ENCODE results near the gene MYPOP. TPM values are rescaled to one million over a fixed set of nuclear protein-coding genes. Genes with fewer than 3 reads are reported as not detected.
A peak's percentile ranks its signal among the peaks of the same experiment; 100 is the strongest.

Gene MYPOP
- total RNA-seq, 1 experiment from 2014 or later = 9.0 TPM

DNA sequence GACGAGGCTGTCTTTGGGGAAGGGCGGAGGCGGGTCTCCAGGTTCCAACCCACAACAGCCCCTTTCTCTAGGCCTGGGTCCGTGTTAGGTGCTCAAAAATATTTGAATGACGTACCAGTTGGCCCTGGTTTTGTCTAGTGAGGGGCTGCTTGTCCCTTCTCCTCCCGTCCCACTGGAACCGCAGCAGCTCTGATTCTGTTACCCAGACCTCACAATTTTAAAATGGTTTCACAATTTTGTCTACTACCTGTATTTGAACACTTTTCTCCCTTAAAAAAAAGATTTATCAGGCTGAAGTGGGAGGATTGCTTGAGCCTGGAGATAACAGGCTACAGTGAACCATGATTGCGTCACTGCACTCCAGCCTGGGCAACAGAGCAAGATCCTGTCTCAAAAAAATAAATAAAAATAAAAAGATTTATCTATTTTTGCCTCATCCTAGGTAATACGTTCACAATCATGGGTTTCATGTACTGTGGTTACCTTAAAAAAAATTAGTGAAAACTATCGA, 15.2 kb downstream of the MYPOP start:
- no peak overlapping the region for H3K56ac ChIP-seq (ENCODE audit: insufficient read length, low read depth, low read length)
- H4K91ac ChIP-seq (ENCODE audit: insufficient read length, low read depth, low read length) = no peak overlapping the region
- peaks cover 4 to 7% (median 5%) of the 10 kb centered on the region in 3 experiments; a peak in 4 of 7 replicates for H3K36me3 Mint-ChIP-seq (ENCODE audit: insufficient read depth in 1 of 3, low read depth in 3 of 3)
- H2BK15ac ChIP-seq (ENCODE audit: low read depth, low read length) = no peak overlapping the region
- H3K27ac Mint-ChIP-seq = peak overlapping the region; percentile 98 to 99 (median 98)
- no peak overlapping the region for H3K27ac ChIP-seq (ENCODE audit: insufficient read length, low read depth, low read length)
- H3K9me3 ChIP-seq (ENCODE audit: control insufficient read depth, low read depth, low read length) = no peaks in the 10 kb centered on the region
- peak overlapping the region; percentile 77 for H3K9ac ChIP-seq (ENCODE audit: extremely low read depth, insufficient read length, low read length)
- H2AK5ac ChIP-seq (ENCODE audit: insufficient read length, low read length) = no peak overlapping the region
- H3K79me2 ChIP-seq (ENCODE audit: insufficient read depth, low read length) = no peaks in the 10 kb centered on the region
- WGBS (ENCODE audit: extremely low coverage, insufficient read length, low lambda C conversion rate) = no CpG with 5 or more reads among the region's 10 CpGs
- H3K79me1 ChIP-seq (ENCODE audit: insufficient read depth, low read depth, low read length, poor library complexity, severe bottlenecking) = no peaks in the 10 kb centered on the region
- H3K27me3 Mint-ChIP-seq (ENCODE audit: low read depth) = peaks cover 2% of the 10 kb centered on the region; the same call in 1 of the 2 replicates
- H3K23ac ChIP-seq (ENCODE audit: insufficient read length, low read depth, low read length) = no peak overlapping the region
- H3K4me1 Mint-ChIP-seq = peaks cover 12 to 23% of the 10 kb centered on the region in 2 experiments; a peak in 3 of 4 replicates
- no peak overlapping the region for H4K8ac ChIP-seq (replicated peaks; ENCODE audit: insufficient read length, low read depth, low read length)
- no peak for DNase-seq
- no peak overlapping the region for H2BK12ac ChIP-seq (ENCODE audit: insufficient read length, low read depth, low read length)
- no peak overlapping the region for H2BK5ac ChIP-seq (ENCODE audit: insufficient read length, low read length)
- H3K14ac ChIP-seq (ENCODE audit: insufficient read depth, low read length) = peak overlapping the region; percentile 82; the same call in 1 of the 2 replicates
- H4K20me1 ChIP-seq (ENCODE audit: control insufficient read depth, insufficient read depth, insufficient read length) = no peaks in the 10 kb centered on the region
- H3K4ac ChIP-seq (ENCODE audit: low read depth, low read length) = no peak overlapping the region
- TF ChIP-seq, protein P1, sequence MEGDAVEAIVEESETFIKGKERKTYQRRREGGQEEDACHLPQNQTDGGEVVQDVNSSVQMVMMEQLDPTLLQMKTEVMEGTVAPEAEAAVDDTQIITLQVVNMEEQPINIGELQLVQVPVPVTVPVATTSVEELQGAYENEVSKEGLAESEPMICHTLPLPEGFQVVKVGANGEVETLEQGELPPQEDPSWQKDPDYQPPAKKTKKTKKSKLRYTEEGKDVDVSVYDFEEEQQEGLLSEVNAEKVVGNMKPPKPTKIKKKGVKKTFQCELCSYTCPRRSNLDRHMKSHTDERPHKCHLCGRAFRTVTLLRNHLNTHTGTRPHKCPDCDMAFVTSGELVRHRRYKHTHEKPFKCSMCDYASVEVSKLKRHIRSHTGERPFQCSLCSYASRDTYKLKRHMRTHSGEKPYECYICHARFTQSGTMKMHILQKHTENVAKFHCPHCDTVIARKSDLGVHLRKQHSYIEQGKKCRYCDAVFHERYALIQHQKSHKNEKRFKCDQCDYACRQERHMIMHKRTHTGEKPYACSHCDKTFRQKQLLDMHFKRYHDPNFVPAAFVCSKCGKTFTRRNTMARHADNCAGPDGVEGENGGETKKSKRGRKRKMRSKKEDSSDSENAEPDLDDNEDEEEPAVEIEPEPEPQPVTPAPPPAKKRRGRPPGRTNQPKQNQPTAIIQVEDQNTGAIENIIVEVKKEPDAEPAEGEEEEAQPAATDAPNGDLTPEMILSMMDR (conservative IDR thresholded peaks at IDR 0.05) = no peak
- peak overlapping the region; percentile 76 for H3K4me2 ChIP-seq (ENCODE audit: insufficient read depth, insufficient read length, low read length)
- H2AFZ ChIP-seq (ENCODE audit: low read length) = no peak overlapping the region
- peak overlapping the region; percentile 87 to 94 for H3K4me3 Mint-ChIP-seq
- H3K18ac ChIP-seq (ENCODE audit: insufficient read length, low read depth, low read length) = peak overlapping the region; percentile 83
- H2BK20ac ChIP-seq (ENCODE audit: low read depth, low read length, poor library complexity, severe bottlenecking) = no peak overlapping the region
- H3K27me3 ChIP-seq (ENCODE audit: insufficient read depth, low read length) = no peaks in the 10 kb centered on the region
- no peak overlapping the region for H3T11ph ChIP-seq (ENCODE audit: low read length)
- peaks cover 16% of the 10 kb centered on the region for H3K23me2 ChIP-seq (ENCODE audit: insufficient read length, low read depth, low read length, poor library complexity, severe bottlenecking)
- no peaks in the 10 kb centered on the region for H3K9me3 Mint-ChIP-seq
- H2BK120ac ChIP-seq (ENCODE audit: low read depth, low read length, poor library complexity, severe bottlenecking) = no peak overlapping the region
- H4K5ac ChIP-seq (ENCODE audit: insufficient read length, low read depth, low read length) = no peak overlapping the region
- no peaks in the 10 kb centered on the region for H3K4me1 ChIP-seq (ENCODE audit: insufficient read depth, low read length)
